Measurements from ENCODE around the gene ATP11C.

DNA sequence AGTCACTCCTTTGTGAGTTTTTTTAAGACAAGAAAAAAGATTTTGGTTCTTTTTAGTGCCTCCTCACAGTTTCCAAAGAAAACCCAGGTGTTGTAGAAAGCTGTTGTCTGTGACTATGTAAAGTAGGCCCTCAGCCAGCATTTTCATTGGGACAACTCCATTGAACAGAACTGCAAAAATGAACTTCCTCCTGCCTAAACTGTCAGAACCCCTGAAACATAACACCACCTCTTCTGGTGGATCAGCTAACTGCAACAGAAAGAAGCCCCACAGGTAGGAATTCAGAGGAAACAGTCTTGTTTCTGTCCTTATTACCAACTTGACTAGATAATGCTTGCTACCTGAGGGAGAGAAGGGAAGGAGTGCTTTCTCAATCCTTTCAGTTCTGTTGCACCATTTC, 3.4 kb upstream of the ATP11C start:
- TF ChIP-seq POLR2A (IDR thresholded peaks at IDR 0.05), result no peak
- TF ChIP-seq, protein P1, sequence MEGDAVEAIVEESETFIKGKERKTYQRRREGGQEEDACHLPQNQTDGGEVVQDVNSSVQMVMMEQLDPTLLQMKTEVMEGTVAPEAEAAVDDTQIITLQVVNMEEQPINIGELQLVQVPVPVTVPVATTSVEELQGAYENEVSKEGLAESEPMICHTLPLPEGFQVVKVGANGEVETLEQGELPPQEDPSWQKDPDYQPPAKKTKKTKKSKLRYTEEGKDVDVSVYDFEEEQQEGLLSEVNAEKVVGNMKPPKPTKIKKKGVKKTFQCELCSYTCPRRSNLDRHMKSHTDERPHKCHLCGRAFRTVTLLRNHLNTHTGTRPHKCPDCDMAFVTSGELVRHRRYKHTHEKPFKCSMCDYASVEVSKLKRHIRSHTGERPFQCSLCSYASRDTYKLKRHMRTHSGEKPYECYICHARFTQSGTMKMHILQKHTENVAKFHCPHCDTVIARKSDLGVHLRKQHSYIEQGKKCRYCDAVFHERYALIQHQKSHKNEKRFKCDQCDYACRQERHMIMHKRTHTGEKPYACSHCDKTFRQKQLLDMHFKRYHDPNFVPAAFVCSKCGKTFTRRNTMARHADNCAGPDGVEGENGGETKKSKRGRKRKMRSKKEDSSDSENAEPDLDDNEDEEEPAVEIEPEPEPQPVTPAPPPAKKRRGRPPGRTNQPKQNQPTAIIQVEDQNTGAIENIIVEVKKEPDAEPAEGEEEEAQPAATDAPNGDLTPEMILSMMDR (IDR thresholded peaks at IDR 0.05), result no peak
